ENCODE results near the gene PLBD1.

GRCh38 chr12:14572401-14572800, 4.7 kb upstream of the PLBD1 start:
- TF ChIP-seq CTCF (IDR thresholded peaks at IDR 0.05), result peak in 3 of 7 experiments; percentile 10 to 16 (median 13)
- no peak for TF ChIP-seq POLR2A (IDR thresholded peaks at IDR 0.05)

All from body of pancreas (tissue), 4 donors.